IMR-90 (cell line): ENCODE data around the gene SLF2. TPM values are rescaled to one million over a fixed set of nuclear protein-coding genes. Genes with fewer than 3 reads are reported as not detected.

ENCODE experiments used
- ATAC-seq: fragments of 200-7000 bp; cut with Tn5 transposase; 2 replicates; pipeline ENCODE4 v1.9.1; 2020; ENCODE audit warnings: low read depth, mild to moderate bottlenecking, moderate library complexity
- BruUV-seq: library from RNA; stranded (reverse); fragments of 400-500 nt; replicated peaks from 2 replicates; lab custom pipeline; 2021; lab: Mats Ljungman, UMichigan
- CTCF ChIA-PET: fragments of 300-600 bp; formaldehyde crosslinking; extraction: SDS; loops from one replicate; lab custom pipeline; 2021; ENCODE audit warnings: antibody characterized with exemption; lab: Yijun Ruan, JAX
- POLR2A ChIA-PET: fragments of 300-600 bp; sonication (Branson Sonifier 250); formaldehyde crosslinking; loops from one replicate; lab custom pipeline; 2022; ENCODE audit warnings: antibody characterized with exemption; ENCODE audit not compliant: unreplicated experiment; lab: Charles Lee
- DNase-seq: peaks from one replicate; pipeline ENCODE4 v3.0.0; 2013
- H2AFZ ChIP-seq: replicated peaks from 2 replicates; pipeline ENCODE3; 2013; ENCODE audit warnings: low read length, mild to moderate bottlenecking; ENCODE audit not compliant: poor library complexity
- H2AK5ac ChIP-seq: 2 replicates; pipeline ENCODE4 v1.6.1; 2013; ENCODE audit warnings: low read depth, low read length, inconsistent platforms
- H2AK9ac ChIP-seq: replicated peaks from 2 replicates; pipeline ENCODE3; 2013; ENCODE audit warnings: mild to moderate bottlenecking, low read depth, low read length, moderate library complexity; ENCODE audit not compliant: poor library complexity
- H2BK120ac ChIP-seq: 2 replicates; pipeline ENCODE4 v1.6.1; 2013; ENCODE audit warnings: low read depth, low read length, inconsistent platforms
- H2BK15ac ChIP-seq: 3 replicates; pipeline ENCODE4 v1.6.1; 2013; ENCODE audit warnings: low read depth, low read length, inconsistent platforms
- H2BK20ac ChIP-seq: 2 replicates; pipeline ENCODE4 v1.6.1; 2013; ENCODE audit warnings: low read depth, mild to moderate bottlenecking, inconsistent platforms, low read length, moderate library complexity
- H2BK5ac ChIP-seq: 2 replicates; pipeline ENCODE4 v1.6.1; 2013; ENCODE audit warnings: mild to moderate bottlenecking, low read depth, low read length, inconsistent platforms; ENCODE audit not compliant: poor library complexity, severe bottlenecking
- H3K14ac ChIP-seq: replicated peaks from 2 replicates; pipeline ENCODE4 v1.6.1; 2013; ENCODE audit warnings: low read depth, low read length, inconsistent platforms
- H3K18ac ChIP-seq: 2 replicates; pipeline ENCODE4 v1.6.1; 2013; ENCODE audit warnings: low read depth, low read length, control low read depth
- H3K23ac ChIP-seq: 2 replicates; pipeline ENCODE4 v1.6.1; 2013; ENCODE audit warnings: low read depth, low read length, inconsistent platforms
- H3K27ac ChIP-seq: 2 replicates; pipeline ENCODE4 v1.5.1; 2013; ENCODE audit warnings: mild to moderate bottlenecking, control low read depth, low read length; ENCODE audit not compliant: insufficient read depth
- H3K27me3 ChIP-seq: 2 replicates; pipeline ENCODE4 v1.6.1; 2013; ENCODE audit warnings: low read length; ENCODE audit not compliant: control insufficient read depth, insufficient read depth
- H3K36me3 ChIP-seq: 2 replicates; pipeline ENCODE4 v1.6.1; 2013; ENCODE audit warnings: low read length, mixed read lengths; ENCODE audit not compliant: control insufficient read depth, insufficient read depth
- H3K4ac ChIP-seq: 2 replicates; pipeline ENCODE4 v1.6.1; 2013; ENCODE audit warnings: low read depth, low read length, inconsistent platforms
- H3K4me1 ChIP-seq: 2 replicates; pipeline ENCODE4 v1.6.1; 2013; ENCODE audit warnings: low read length, mixed read lengths; ENCODE audit not compliant: control insufficient read depth, insufficient read depth
- H3K4me2 ChIP-seq: 2 replicates; pipeline ENCODE4 v1.6.1; 2013; ENCODE audit warnings: low read depth, mild to moderate bottlenecking, control low read depth, low read length, moderate library complexity
- H3K4me3 ChIP-seq: 2 replicates; pipeline ENCODE4 v1.5.1; 2013; ENCODE audit warnings: low read depth, mild to moderate bottlenecking, control low read depth, low read length, moderate library complexity; ENCODE audit not compliant: insufficient read depth
- H3K56ac ChIP-seq: 2 replicates; pipeline ENCODE4 v1.6.1; 2013; ENCODE audit warnings: low read length, inconsistent platforms; ENCODE audit not compliant: insufficient read depth; ENCODE audit errors: extremely low read depth
- H3K79me1 ChIP-seq, 2 experiments: 2 replicates each; pipeline ENCODE4 v1.6.1; 2013; ENCODE audit warnings: low read length in 2 of 2, inconsistent platforms in 1 of 2, low read depth in 1 of 2
- H3K9ac ChIP-seq: 2 replicates; pipeline ENCODE4 v1.6.1; 2013; ENCODE audit warnings: low read depth, low read length, control low read depth
- H3K9me1 ChIP-seq: 2 replicates; pipeline ENCODE4 v1.6.1; 2013; ENCODE audit warnings: low read length, inconsistent platforms; ENCODE audit not compliant: insufficient read depth
- H3K9me3 ChIP-seq: 2 replicates; pipeline ENCODE4 v1.6.1; 2013; ENCODE audit warnings: low read length; ENCODE audit not compliant: control insufficient read depth, insufficient read depth
- H4K20me1 ChIP-seq: 2 replicates; pipeline ENCODE4 v1.6.1; 2013; ENCODE audit warnings: low read length, inconsistent platforms; ENCODE audit not compliant: insufficient read depth
- H4K5ac ChIP-seq: 2 replicates; pipeline ENCODE4 v1.6.1; 2013; ENCODE audit warnings: mild to moderate bottlenecking, low read depth, low read length, control low read depth
- H4K8ac ChIP-seq, 2 experiments: 2 replicates each; pipeline ENCODE4 v1.6.1; 2013; ENCODE audit warnings: low read depth in 2 of 2, low read length in 2 of 2, control low read depth in 1 of 2, inconsistent platforms in 1 of 2
- H4K91ac ChIP-seq: 2 replicates; pipeline ENCODE4 v1.6.1; 2013; ENCODE audit warnings: low read depth, low read length, inconsistent platforms; ENCODE audit not compliant: insufficient read depth
- BHLHE40 ChIP-seq: fragments of 150-350 bp; IDR thresholded peaks from 2 replicates; pipeline ENCODE4 v1.6.1; 2016; ENCODE audit warnings: mild to moderate bottlenecking, low read depth, low read length
- CEBPB ChIP-seq: IDR thresholded peaks from 2 replicates; pipeline ENCODE4 v1.6.1; 2012; ENCODE audit warnings: low read depth, low read length, improper control_type of control experiment
- CHD1 ChIP-seq: IDR thresholded peaks from 2 replicates; pipeline ENCODE4 v1.6.1; 2012; ENCODE audit warnings: low read depth, low read length, improper control_type of control experiment
- ELK1 ChIP-seq: fragments of 150-350 bp; IDR thresholded peaks from 2 replicates; pipeline ENCODE4 v1.6.1; 2016; ENCODE audit warnings: low read depth, mild to moderate bottlenecking, low read length, moderate library complexity, borderline replicate concordance
- FOS ChIP-seq: fragments of 150-350 bp; IDR thresholded peaks from 2 replicates; pipeline ENCODE4 v1.6.1; 2016; ENCODE audit warnings: low read depth, low read length
- MAFK ChIP-seq: IDR thresholded peaks from 2 replicates; pipeline ENCODE4 v1.6.1; 2012; ENCODE audit warnings: low read depth, low read length, improper control_type of control experiment
- MAZ ChIP-seq: IDR thresholded peaks from 2 replicates; pipeline ENCODE4 v1.6.1; 2012; ENCODE audit warnings: low read depth, mild to moderate bottlenecking, low read length, improper control_type of control experiment, moderate library complexity, borderline replicate concordance
- MXI1 ChIP-seq: IDR thresholded peaks from 2 replicates; pipeline ENCODE4 v1.6.1; 2012; ENCODE audit warnings: low read depth, mild to moderate bottlenecking, low read length, moderate library complexity, borderline replicate concordance
- NFE2L2 ChIP-seq: fragments of 150-350 bp; IDR thresholded peaks from 2 replicates; pipeline ENCODE4 v1.6.1; 2016; ENCODE audit warnings: low read depth, mild to moderate bottlenecking, low read length
- POLR2A ChIP-seq: IDR thresholded peaks from 2 replicates; pipeline ENCODE4 v1.6.1; 2012; ENCODE audit warnings: mild to moderate bottlenecking, low read depth, low read length
- RAD21 ChIP-seq: IDR thresholded peaks from 2 replicates; pipeline ENCODE4 v1.6.1; 2012; ENCODE audit warnings: low read length, improper control_type of control experiment
- RCOR1 ChIP-seq: IDR thresholded peaks from 2 replicates; pipeline ENCODE4 v1.6.1; 2012; ENCODE audit warnings: mild to moderate bottlenecking, low read length, improper control_type of control experiment; ENCODE audit not compliant: insufficient replicate concordance
- RFX5 ChIP-seq: IDR thresholded peaks from 2 replicates; pipeline ENCODE4 v1.8.0; 2012; ENCODE audit warnings: low read depth, mild to moderate bottlenecking, low read length, moderate library complexity
- SMC3 ChIP-seq: fragments of 150-350 bp; IDR thresholded peaks from 2 replicates; pipeline ENCODE4 v1.6.1; 2016; ENCODE audit warnings: low read depth, mild to moderate bottlenecking, antibody characterized with exemption, low read length, moderate library complexity
- USF2 ChIP-seq: fragments of 150-350 bp; IDR thresholded peaks from 2 replicates; pipeline ENCODE4 v1.6.1; 2017; ENCODE audit warnings: mild to moderate bottlenecking, antibody characterized with exemption, low read length, low read depth
- WGBS, 2 experiments: methylation state at CpG; one replicate each; pipeline versions ENCODE4 v1.1.5 to v1.1.7; 2013; ENCODE audit warnings: missing lambda C conversion rate in 2 of 2; ENCODE audit not compliant: insufficient read length in 1 of 2; ENCODE audit errors: extremely low coverage in 2 of 2; 5-methylcytosine and 5-hydroxymethylcytosine counted together
- dilution Hi-C: fragments of 300-500 bp; cut with HindIII; formaldehyde crosslinking; loops from one replicate; pipeline ENCODE4 v1.14.3; 2018; ENCODE audit warnings: low sequenced_read_pairs; ENCODE audit not compliant: unreplicated experiment
- in situ Hi-C: fragments of 300-500 bp; cut with MboI; formaldehyde crosslinking; loops from 3 replicates; pipeline ENCODE4 v1.14.3; 2019; ENCODE audit warnings: low sequenced_read_pairs, inconsistent platforms, mixed read lengths
- intact Hi-C: fragments of 100-400 bp; cut with micrococcal nuclease; formaldehyde crosslinking; loops from 2 replicates; pipeline ENCODE4 v1.10.0; 2022
- polyA plus RNA-seq, 3 experiments: library from polyadenylated mRNA; depleted of rRNA; stranded (reverse); fragments of >200 nt; gene quantifications; 2 replicates each; pipeline ENCODE4 v1.2.3, GENCODE V29; 2012; ENCODE audit warnings: low replicate concordance in 1 of 3
- total RNA-seq: library from RNA; depleted of rRNA; stranded (reverse); fragments of >200 nt; gene quantifications from 2 replicates; pipeline ENCODE4 v1.2.3, GENCODE V29; 2012
- TF ChIP-seq, protein P1 (sequence below): conservative IDR thresholded peaks from 2 replicates; pipeline ENCODE4 v1.5.1; 2012; ENCODE audit warnings: mild to moderate bottlenecking, low read depth, low read length, improper control_type of control experiment

SLF2 gene
- total and polyA plus RNA-seq, 2 of the 4 experiments (the other 2 are of a cell fraction), result 8.5 to 21.7 TPM

DNA sequence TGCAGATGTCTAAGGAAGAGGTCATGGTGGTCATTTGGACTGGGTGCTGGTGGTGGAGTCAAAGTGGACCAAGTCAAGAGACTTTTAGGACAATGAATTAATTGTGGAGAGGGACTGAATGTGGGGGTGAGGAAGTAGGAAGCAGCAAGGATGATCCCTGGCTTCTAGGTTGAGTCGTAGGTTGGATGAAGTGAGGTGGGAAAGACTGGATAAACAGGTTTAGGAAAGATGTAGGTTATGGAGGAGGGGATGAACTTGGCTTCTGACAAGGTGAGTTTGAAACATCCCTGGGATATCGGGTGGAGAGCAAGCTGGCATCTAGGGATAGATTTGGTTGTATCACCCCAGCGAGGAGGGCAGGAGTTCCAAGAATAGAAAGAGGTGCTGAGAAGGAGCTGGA lies 64.1 kb downstream of the SLF2 start:
- Histone ChIP-seq H4K5ac (no peak overlapping the region), H2BK5ac (no peak overlapping the region), H3K9ac (no peak overlapping the region), H3K4me2 (no peak overlapping the region), H3K4me1 (no peaks in the 10 kb centered on the region), H3K4me3 (no peak overlapping the region), H3K56ac (no peak overlapping the region), H4K91ac (no peak overlapping the region), H2AFZ (no peak overlapping the region), H3K27me3 (no peaks in the 10 kb centered on the region), H3K14ac (no peak overlapping the region), H2AK9ac (no peak overlapping the region), H3K4ac (no peak overlapping the region), H4K20me1 (no peaks in the 10 kb centered on the region; the same call in none of the 2 replicates), H3K79me1 (no peaks in the 10 kb centered on the region), H3K9me1 (peaks cover 4% of the 10 kb centered on the region; the same call in 1 of the 2 replicates), H3K36me3 (peaks cover 25% of the 10 kb centered on the region), H2BK120ac (no peak overlapping the region), H2BK20ac (no peak overlapping the region), H2BK15ac (no peak overlapping the region), H3K27ac (no peak overlapping the region), H3K18ac (no peak overlapping the region), H3K9me3 (no peaks in the 10 kb centered on the region), H2AK5ac (no peak overlapping the region), H4K8ac (no peak overlapping the region), H3K23ac (no peak overlapping the region)
- intact Hi-C loops (no loop called here), in situ Hi-C loops (no loop called here), dilution Hi-C loops (no loop called here)
- DNase-seq, result no peak
- TF ChIP-seq CHD1 (no peak), RAD21 (no peak), ELK1 (no peak), USF2 (no peak), NFE2L2 (no peak), MAZ (no peak), MAFK (no peak), CEBPB (no peak), POLR2A (no peak), MXI1 (no peak), BHLHE40 (no peak), RCOR1 (no peak), SMC3 (no peak), FOS (no peak), RFX5 (no peak)
- TF ChIP-seq, protein P1, sequence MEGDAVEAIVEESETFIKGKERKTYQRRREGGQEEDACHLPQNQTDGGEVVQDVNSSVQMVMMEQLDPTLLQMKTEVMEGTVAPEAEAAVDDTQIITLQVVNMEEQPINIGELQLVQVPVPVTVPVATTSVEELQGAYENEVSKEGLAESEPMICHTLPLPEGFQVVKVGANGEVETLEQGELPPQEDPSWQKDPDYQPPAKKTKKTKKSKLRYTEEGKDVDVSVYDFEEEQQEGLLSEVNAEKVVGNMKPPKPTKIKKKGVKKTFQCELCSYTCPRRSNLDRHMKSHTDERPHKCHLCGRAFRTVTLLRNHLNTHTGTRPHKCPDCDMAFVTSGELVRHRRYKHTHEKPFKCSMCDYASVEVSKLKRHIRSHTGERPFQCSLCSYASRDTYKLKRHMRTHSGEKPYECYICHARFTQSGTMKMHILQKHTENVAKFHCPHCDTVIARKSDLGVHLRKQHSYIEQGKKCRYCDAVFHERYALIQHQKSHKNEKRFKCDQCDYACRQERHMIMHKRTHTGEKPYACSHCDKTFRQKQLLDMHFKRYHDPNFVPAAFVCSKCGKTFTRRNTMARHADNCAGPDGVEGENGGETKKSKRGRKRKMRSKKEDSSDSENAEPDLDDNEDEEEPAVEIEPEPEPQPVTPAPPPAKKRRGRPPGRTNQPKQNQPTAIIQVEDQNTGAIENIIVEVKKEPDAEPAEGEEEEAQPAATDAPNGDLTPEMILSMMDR, result no peak
- WGBS, 2 experiments, result 92% methylated on average over 2 of the region's 3 CpGs; no CpG with 5 or more reads in 1 of the 2 experiments
- ATAC-seq, result no peak
- POLR2A ChIA-PET, result no interaction called here
- CTCF ChIA-PET, result no interaction called here
- no TSS peak for BruUV-seq
